WTC11 (cell line): ENCODE data around the gene HECW1. TPM values are rescaled to one million over a fixed set of nuclear protein-coding genes. Genes with fewer than 3 reads are reported as not detected.

Source experiments
- ATAC-seq: fragments of 200-7000 bp; cut with Tn5 transposase; 2 replicates; pipeline ENCODE4 v1.10.0; 2021; ENCODE audit warnings: mild to moderate bottlenecking, moderate library complexity
- CTCF ChIA-PET: fragments of 300-600 bp; sonication (Branson Sonifier 250); formaldehyde crosslinking; loops from one replicate; lab custom pipeline; 2021; ENCODE audit warnings: antibody characterized with exemption; lab: Charles Lee
- POLR2A ChIA-PET: fragments of 350-600 bp; sonication (Branson Sonifier 250); formaldehyde crosslinking; loops from one replicate; lab custom pipeline; 2021; ENCODE audit warnings: antibody characterized with exemption; lab: Charles Lee
- DNase-seq: peaks from one replicate; pipeline ENCODE4 v3.0.0; 2021; ENCODE audit warnings: low spot score
- H3K27ac Mint-ChIP-seq: 2 replicates; pipeline ENCODE4 v1.8.0; 2021; ENCODE audit warnings: mixed read lengths
- H3K27me3 Mint-ChIP-seq: 2 replicates; pipeline ENCODE4 v1.8.0; 2021; ENCODE audit warnings: low read depth, mild to moderate bottlenecking, moderate library complexity, mixed read lengths
- H3K36me3 Mint-ChIP-seq: 2 replicates; pipeline ENCODE4 v1.8.0; 2021; ENCODE audit warnings: mixed read lengths
- H3K4me1 Mint-ChIP-seq: 2 replicates; pipeline ENCODE4 v1.8.0; 2022; ENCODE audit warnings: mixed read lengths
- H3K4me3 Mint-ChIP-seq: 2 replicates; pipeline ENCODE4 v1.8.0; 2021; ENCODE audit warnings: mild to moderate bottlenecking, moderate library complexity, mixed read lengths
- H3K9me3 Mint-ChIP-seq: 2 replicates; pipeline ENCODE4 v1.8.0; 2021; ENCODE audit warnings: mixed read lengths
- CBFB ChIP-seq: sonication (generic); formaldehyde crosslinking; IDR thresholded peaks from 2 replicates; pipeline ENCODE4 v1.8.1; 2022; ENCODE audit warnings: mild to moderate bottlenecking, low read depth, missing genetic modification reagents
- CREM ChIP-seq: sonication (generic); formaldehyde crosslinking; IDR thresholded peaks from 2 replicates; pipeline ENCODE4 v1.8.1; 2022; ENCODE audit warnings: mild to moderate bottlenecking, missing genetic modification reagents, moderate library complexity
- ESRRA ChIP-seq: sonication (generic); formaldehyde crosslinking; IDR thresholded peaks from 2 replicates; pipeline ENCODE4 v1.8.1; 2022; ENCODE audit warnings: mild to moderate bottlenecking, missing genetic modification reagents, borderline replicate concordance
- FOXK1 ChIP-seq: sonication (generic); formaldehyde crosslinking; IDR thresholded peaks from 2 replicates; pipeline ENCODE4 v1.8.0; 2022; ENCODE audit warnings: mild to moderate bottlenecking, moderate library complexity, missing genetic modification reagents
- GABPB1 ChIP-seq: sonication (generic); formaldehyde crosslinking; IDR thresholded peaks from 2 replicates; pipeline ENCODE4 v1.8.1; 2023; ENCODE audit warnings: mild to moderate bottlenecking, missing genetic modification reagents
- JAZF1 ChIP-seq: fragments of 250-450 bp; sonication (Bioruptor Pico); IDR thresholded peaks from 2 replicates; pipeline ENCODE4 v1.9.0; 2021; ENCODE audit warnings: moderate library complexity, mild to moderate bottlenecking, inconsistent platforms
- NFYB ChIP-seq: sonication (generic); formaldehyde crosslinking; conservative IDR thresholded peaks from 2 replicates; pipeline ENCODE4 v1.8.0; 2022; ENCODE audit warnings: low read depth, missing genetic modification reagents
- NR1H2 ChIP-seq: sonication (generic); formaldehyde crosslinking; IDR thresholded peaks from 2 replicates; pipeline ENCODE4 v1.9.0; 2021; ENCODE audit warnings: mild to moderate bottlenecking, moderate library complexity, missing genetic modification reagents
- RORB ChIP-seq: fragments of 250-450 bp; sonication (Bioruptor Pico); IDR thresholded peaks from 2 replicates; pipeline ENCODE4 v1.9.0; 2021; ENCODE audit warnings: mild to moderate bottlenecking
- ZNF671 ChIP-seq: fragments of 250-450 bp; sonication (Bioruptor Pico); IDR thresholded peaks from 2 replicates; pipeline ENCODE4 v1.8.0; 2021; ENCODE audit warnings: mild to moderate bottlenecking
- total RNA-seq: library from RNA; stranded (reverse); gene quantifications from 3 replicates; pipeline ENCODE4 v1.2.3, GENCODE V29; 2021
- TF ChIP-seq, protein P1 (sequence below): sonication (generic); formaldehyde crosslinking; IDR thresholded peaks from 2 replicates; pipeline ENCODE4 v1.8.0; 2022; ENCODE audit warnings: mild to moderate bottlenecking, missing genetic modification reagents
- TF ChIP-seq, protein P2 (sequence below): fragments of 250-450 bp; sonication (Bioruptor Pico); IDR thresholded peaks from 2 replicates; pipeline ENCODE4 v1.9.0; 2021; ENCODE audit warnings: mild to moderate bottlenecking
- TF ChIP-seq, protein P3 (sequence below): sonication (generic); formaldehyde crosslinking; IDR thresholded peaks from 2 replicates; pipeline ENCODE4 v1.8.0; 2022; ENCODE audit warnings: missing genetic modification reagents
- TF ChIP-seq, protein P4 (sequence below): sonication (generic); formaldehyde crosslinking; IDR thresholded peaks from 2 replicates; pipeline ENCODE4 v1.8.0; 2023; ENCODE audit warnings: missing genetic modification reagents
- TF ChIP-seq, protein P5 (sequence below): sonication (generic); formaldehyde crosslinking; IDR thresholded peaks from 2 replicates; pipeline ENCODE4 v1.8.1; 2022; ENCODE audit warnings: missing genetic modification reagents, borderline replicate concordance

Gene HECW1
- total RNA-seq, 1 experiment from 2014 or later = 6.1 TPM

DNA sequence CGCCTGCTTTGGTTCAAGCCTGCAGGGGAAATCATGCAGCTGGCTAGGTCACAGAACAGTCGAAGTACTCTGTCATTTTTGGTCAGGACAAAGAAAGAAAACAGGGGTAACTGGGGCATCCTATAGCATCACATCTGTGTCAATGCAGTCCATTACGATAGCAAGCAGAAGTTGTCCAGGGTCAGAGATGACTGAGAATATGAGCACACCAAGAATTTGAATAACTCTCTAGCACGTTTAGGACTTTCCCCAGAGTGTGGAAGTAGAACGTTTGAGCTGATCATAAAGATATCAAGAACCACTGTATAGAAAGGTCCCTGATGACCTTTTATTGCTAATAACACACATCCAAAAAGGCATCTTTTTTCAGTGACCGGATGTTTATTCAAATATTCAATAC, 12.7 kb upstream of the HECW1 start (continued):
- TF ChIP-seq, protein P1, sequence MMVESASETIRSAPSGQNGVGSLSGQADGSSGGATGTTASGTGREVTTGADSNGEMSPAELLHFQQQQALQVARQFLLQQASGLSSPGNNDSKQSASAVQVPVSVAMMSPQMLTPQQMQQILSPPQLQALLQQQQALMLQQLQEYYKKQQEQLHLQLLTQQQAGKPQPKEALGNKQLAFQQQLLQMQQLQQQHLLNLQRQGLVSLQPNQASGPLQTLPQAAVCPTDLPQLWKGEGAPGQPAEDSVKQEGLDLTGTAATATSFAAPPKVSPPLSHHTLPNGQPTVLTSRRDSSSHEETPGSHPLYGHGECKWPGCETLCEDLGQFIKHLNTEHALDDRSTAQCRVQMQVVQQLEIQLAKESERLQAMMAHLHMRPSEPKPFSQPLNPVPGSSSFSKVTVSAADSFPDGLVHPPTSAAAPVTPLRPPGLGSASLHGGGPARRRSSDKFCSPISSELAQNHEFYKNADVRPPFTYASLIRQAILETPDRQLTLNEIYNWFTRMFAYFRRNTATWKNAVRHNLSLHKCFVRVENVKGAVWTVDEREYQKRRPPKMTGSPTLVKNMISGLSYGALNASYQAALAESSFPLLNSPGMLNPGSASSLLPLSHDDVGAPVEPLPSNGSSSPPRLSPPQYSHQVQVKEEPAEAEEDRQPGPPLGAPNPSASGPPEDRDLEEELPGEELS (CRISPR knock-in tag) = no peak
- TF ChIP-seq RORB (CRISPR knock-in tag) = no peak

DNA sequence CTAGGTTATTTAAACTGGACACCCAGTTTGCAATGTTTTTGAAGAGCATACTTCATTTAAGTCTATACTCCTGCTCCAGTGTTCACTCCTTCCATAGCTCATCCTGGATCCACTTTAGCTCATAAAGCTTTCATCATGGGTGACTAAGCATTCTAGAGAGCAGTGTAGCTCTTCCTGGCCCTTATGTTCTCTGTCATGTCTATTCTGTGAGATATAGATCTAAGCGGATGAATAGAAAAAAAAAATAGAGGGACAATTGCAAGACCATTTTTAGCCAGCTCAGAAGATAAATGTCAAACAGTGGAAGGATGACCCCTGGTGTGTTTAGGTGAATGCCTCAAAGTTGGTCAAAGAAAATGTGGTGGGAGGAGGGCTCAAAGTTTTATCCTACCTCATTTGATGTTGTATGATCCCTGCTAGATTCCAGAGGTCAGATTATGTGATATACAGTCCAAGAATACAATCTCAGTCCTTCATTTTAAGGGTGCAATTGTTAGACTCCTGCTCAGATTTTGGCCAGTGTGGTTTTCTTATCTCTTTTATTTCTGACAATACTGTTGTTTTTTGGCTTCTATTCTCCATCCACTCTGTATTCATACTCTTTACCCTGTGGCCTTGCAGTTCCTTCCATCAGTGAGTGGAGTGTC, 7.5 kb upstream of the HECW1 start:
- ChIA-PET CTCF (interaction anchor here (0.6 to 1.3 kb wide), 3 partner anchors 33 to 478 kb away, joined by 3 read pairs; no protein-coding TSS in a partner anchor), POLR2A (no interaction called here)
- Mint-ChIP-seq H3K27me3 (no peaks in the 10 kb centered on the region), H3K4me3 (no peak overlapping the region), H3K9me3 (peaks cover 6% of the 10 kb centered on the region), H3K27ac (no peak overlapping the region), H3K4me1 (peaks cover 27% of the 10 kb centered on the region), H3K36me3 (peaks cover 4% of the 10 kb centered on the region)
- TF ChIP-seq, protein P2, sequence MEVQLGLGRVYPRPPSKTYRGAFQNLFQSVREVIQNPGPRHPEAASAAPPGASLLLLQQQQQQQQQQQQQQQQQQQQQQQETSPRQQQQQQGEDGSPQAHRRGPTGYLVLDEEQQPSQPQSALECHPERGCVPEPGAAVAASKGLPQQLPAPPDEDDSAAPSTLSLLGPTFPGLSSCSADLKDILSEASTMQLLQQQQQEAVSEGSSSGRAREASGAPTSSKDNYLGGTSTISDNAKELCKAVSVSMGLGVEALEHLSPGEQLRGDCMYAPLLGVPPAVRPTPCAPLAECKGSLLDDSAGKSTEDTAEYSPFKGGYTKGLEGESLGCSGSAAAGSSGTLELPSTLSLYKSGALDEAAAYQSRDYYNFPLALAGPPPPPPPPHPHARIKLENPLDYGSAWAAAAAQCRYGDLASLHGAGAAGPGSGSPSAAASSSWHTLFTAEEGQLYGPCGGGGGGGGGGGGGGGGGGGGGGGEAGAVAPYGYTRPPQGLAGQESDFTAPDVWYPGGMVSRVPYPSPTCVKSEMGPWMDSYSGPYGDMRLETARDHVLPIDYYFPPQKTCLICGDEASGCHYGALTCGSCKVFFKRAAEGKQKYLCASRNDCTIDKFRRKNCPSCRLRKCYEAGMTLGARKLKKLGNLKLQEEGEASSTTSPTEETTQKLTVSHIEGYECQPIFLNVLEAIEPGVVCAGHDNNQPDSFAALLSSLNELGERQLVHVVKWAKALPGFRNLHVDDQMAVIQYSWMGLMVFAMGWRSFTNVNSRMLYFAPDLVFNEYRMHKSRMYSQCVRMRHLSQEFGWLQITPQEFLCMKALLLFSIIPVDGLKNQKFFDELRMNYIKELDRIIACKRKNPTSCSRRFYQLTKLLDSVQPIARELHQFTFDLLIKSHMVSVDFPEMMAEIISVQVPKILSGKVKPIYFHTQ = no peak
- TF ChIP-seq JAZF1 (CRISPR knock-in tag) = no peak
- no peak for TF ChIP-seq GABPB1 (CRISPR knock-in tag)
- TF ChIP-seq, protein P3, sequence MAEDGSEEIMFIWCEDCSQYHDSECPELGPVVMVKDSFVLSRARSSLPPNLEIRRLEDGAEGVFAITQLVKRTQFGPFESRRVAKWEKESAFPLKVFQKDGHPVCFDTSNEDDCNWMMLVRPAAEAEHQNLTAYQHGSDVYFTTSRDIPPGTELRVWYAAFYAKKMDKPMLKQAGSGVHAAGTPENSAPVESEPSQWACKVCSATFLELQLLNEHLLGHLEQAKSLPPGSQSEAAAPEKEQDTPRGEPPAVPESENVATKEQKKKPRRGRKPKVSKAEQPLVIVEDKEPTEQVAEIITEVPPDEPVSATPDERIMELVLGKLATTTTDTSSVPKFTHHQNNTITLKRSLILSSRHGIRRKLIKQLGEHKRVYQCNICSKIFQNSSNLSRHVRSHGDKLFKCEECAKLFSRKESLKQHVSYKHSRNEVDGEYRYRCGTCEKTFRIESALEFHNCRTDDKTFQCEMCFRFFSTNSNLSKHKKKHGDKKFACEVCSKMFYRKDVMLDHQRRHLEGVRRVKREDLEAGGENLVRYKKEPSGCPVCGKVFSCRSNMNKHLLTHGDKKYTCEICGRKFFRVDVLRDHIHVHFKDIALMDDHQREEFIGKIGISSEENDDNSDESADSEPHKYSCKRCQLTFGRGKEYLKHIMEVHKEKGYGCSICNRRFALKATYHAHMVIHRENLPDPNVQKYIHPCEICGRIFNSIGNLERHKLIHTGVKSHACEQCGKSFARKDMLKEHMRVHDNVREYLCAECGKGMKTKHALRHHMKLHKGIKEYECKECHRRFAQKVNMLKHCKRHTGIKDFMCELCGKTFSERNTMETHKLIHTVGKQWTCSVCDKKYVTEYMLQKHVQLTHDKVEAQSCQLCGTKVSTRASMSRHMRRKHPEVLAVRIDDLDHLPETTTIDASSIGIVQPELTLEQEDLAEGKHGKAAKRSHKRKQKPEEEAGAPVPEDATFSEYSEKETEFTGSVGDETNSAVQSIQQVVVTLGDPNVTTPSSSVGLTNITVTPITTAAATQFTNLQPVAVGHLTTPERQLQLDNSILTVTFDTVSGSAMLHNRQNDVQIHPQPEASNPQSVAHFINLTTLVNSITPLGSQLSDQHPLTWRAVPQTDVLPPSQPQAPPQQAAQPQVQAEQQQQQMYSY (CRISPR knock-in tag) = no peak
- TF ChIP-seq NFYB (CRISPR knock-in tag) = no peak
- TF ChIP-seq ESRRA (CRISPR knock-in tag) = no peak
- no peak for TF ChIP-seq NR1H2 (CRISPR knock-in tag)
- DNase-seq = no peak
- no peak for ATAC-seq

DNA sequence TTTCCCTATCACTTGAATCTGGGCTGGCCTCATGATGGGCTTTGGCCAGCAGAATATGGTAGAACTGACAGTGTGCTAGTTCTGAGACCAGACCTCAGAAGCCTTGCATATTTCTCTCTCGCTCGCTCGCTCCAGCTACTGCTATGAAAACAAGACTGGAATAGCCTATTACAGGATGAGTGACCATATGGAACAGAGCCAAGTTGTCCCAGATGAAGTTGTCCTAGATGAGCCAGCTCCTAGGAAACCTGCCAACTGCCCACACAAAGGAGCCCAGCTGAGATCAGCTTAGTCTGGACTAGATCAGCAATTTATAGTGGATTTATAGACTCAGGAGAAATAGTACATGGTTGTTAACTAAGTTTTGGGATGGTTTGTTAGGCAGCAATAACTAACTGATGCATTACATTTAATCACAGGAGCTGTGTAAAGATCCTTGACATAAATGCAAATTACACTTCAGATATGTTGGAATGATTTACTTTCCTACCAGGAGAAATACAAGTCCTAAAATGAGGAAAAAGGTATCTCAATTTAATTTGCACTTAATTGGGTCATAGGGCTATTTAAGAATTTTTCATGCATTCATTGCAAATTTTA, 6.8 kb upstream of the HECW1 start:
- POLR2A ChIA-PET = no interaction called here
- H3K4me3 Mint-ChIP-seq = no peak overlapping the region
- DNase-seq (no peak), ATAC-seq (no peak)
- H3K27ac Mint-ChIP-seq = no peak overlapping the region
- no peaks in the 10 kb centered on the region for H3K27me3 Mint-ChIP-seq
- H3K4me1 Mint-ChIP-seq = peaks cover 30% of the 10 kb centered on the region
- H3K9me3 Mint-ChIP-seq = peaks cover 6% of the 10 kb centered on the region
- TF ChIP-seq FOXK1 (CRISPR knock-in tag) (no peak), CREM (CRISPR knock-in tag) (no peak), CBFB (CRISPR knock-in tag) (no peak), ZNF671 (CRISPR knock-in tag) (no peak)
- TF ChIP-seq, protein P4, sequence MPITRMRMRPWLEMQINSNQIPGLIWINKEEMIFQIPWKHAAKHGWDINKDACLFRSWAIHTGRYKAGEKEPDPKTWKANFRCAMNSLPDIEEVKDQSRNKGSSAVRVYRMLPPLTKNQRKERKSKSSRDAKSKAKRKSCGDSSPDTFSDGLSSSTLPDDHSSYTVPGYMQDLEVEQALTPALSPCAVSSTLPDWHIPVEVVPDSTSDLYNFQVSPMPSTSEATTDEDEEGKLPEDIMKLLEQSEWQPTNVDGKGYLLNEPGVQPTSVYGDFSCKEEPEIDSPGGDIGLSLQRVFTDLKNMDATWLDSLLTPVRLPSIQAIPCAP (CRISPR knock-in tag) = no peak
- TF ChIP-seq, protein P5, sequence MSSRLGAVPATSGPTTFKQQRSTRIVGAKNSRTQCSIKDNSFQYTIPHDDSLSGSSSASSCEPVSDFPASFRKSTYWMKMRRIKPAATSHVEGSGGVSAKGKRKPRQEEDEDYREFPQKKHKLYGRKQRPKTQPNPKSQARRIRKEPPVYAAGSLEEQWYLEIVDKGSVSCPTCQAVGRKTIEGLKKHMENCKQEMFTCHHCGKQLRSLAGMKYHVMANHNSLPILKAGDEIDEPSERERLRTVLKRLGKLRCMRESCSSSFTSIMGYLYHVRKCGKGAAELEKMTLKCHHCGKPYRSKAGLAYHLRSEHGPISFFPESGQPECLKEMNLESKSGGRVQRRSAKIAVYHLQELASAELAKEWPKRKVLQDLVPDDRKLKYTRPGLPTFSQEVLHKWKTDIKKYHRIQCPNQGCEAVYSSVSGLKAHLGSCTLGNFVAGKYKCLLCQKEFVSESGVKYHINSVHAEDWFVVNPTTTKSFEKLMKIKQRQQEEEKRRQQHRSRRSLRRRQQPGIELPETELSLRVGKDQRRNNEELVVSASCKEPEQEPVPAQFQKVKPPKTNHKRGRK (CRISPR knock-in tag) = no peak
- CTCF ChIA-PET = interaction anchor here (1.3 kb wide), 1 partner anchor 164 kb away, joined by 3 read pairs; no protein-coding TSS in a partner anchor
- H3K36me3 Mint-ChIP-seq = peaks cover 4% of the 10 kb centered on the region
